HepG2 (cell line): ENCODE data around the gene POFUT1. TPM values are rescaled to one million over a fixed set of nuclear protein-coding genes. Genes with fewer than 3 reads are reported as not detected.

Experiments used
- HMG20A ChIP-seq: IDR thresholded peaks from 2 replicates; pipeline ENCODE4 v1.6.1; 2016; ENCODE audit warnings: borderline replicate concordance
- HNRNPLL ChIP-seq: fragments of 200-400 bp; formaldehyde crosslinking; IDR thresholded peaks from 2 replicates; pipeline ENCODE4 v1.6.1; 2017; ENCODE audit warnings: mild to moderate bottlenecking, low read depth, low read length; ENCODE audit not compliant: poor library complexity, severe bottlenecking
- MBD4 ChIP-seq: IDR thresholded peaks from 2 replicates; pipeline ENCODE4 v1.6.1; 2012; ENCODE audit warnings: low read length, inconsistent platforms, borderline replicate concordance
- MYPOP ChIP-seq: sonication (generic); formaldehyde crosslinking; IDR thresholded peaks from 2 replicates; pipeline ENCODE4 v1.8.1; 2023; ENCODE audit warnings: mild to moderate bottlenecking, moderate library complexity, missing genetic modification reagents
- NAIF1 ChIP-seq: sonication (generic); formaldehyde crosslinking; IDR thresholded peaks from 2 replicates; pipeline ENCODE4 v1.5.0; 2020; ENCODE audit warnings: mild to moderate bottlenecking, missing genetic modification reagents, borderline replicate concordance
- POLR2A ChIP-seq, 2 experiments: IDR thresholded peaks; 2 replicates each; pipeline ENCODE4 v1.6.1; 2011; ENCODE audit warnings: low read depth in 2 of 2, low read length in 2 of 2, mild to moderate bottlenecking in 1 of 2, moderate library complexity in 1 of 2; ENCODE audit not compliant: insufficient read depth in 1 of 2
- RCOR2 ChIP-seq: IDR thresholded peaks from 2 replicates; pipeline ENCODE4 v1.6.1; 2016; ENCODE audit warnings: missing biosample characterization, missing genetic modification reagents
- REPIN1 ChIP-seq: sonication (generic); formaldehyde crosslinking; IDR thresholded peaks from 2 replicates; pipeline ENCODE4 v1.8.0; 2022; ENCODE audit warnings: missing genetic modification reagents, low read depth, mild to moderate bottlenecking, borderline replicate concordance
- RFXAP ChIP-seq: sonication (generic); formaldehyde crosslinking; IDR thresholded peaks from 2 replicates; pipeline ENCODE4 v1.4.0; 2020; ENCODE audit warnings: missing genetic modification reagents, borderline replicate concordance
- SIX1 ChIP-seq: sonication (generic); formaldehyde crosslinking; IDR thresholded peaks from 2 replicates; pipeline ENCODE4 v1.4.0; 2020; ENCODE audit warnings: missing genetic modification reagents, borderline replicate concordance
- SP140L ChIP-seq: sonication (generic); formaldehyde crosslinking; IDR thresholded peaks from 2 replicates; pipeline ENCODE4 v1.4.0; 2020; ENCODE audit warnings: missing genetic modification reagents, borderline replicate concordance
- ZBTB3 ChIP-seq: sonication (generic); formaldehyde crosslinking; IDR thresholded peaks from 2 replicates; pipeline ENCODE4 v1.4.0; 2020; ENCODE audit warnings: low read depth, mild to moderate bottlenecking, moderate library complexity, missing genetic modification reagents, borderline replicate concordance
- ZBTB7A ChIP-seq: sonication (generic); formaldehyde crosslinking; IDR thresholded peaks from 2 replicates; pipeline ENCODE4 v1.8.0; 2022; ENCODE audit warnings: mild to moderate bottlenecking, missing genetic modification reagents
- ZFP36 ChIP-seq: fragments of 150-350 bp; IDR thresholded peaks from 2 replicates; pipeline ENCODE4 v1.6.1; 2018; ENCODE audit warnings: borderline replicate concordance, low read length, low read depth; ENCODE audit not compliant: partially characterized antibody
- ZHX2 ChIP-seq, 2 experiments: sonication (generic) in 1 of 2; formaldehyde crosslinking in 1 of 2; IDR thresholded peaks; 2 replicates each; pipeline versions ENCODE4 v1.6.1 to v1.9.0; 2014 to 2022; ENCODE audit warnings: antibody characterized with exemption in 1 of 2, borderline replicate concordance in 1 of 2, inconsistent platforms in 1 of 2, low read depth in 1 of 2, missing genetic modification reagents in 1 of 2
- ZNF10 ChIP-seq: sonication (generic); formaldehyde crosslinking; IDR thresholded peaks from 2 replicates; pipeline ENCODE4 v1.4.0; 2020; ENCODE audit warnings: mild to moderate bottlenecking, low read depth, missing genetic modification reagents, borderline replicate concordance
- ZNF30 ChIP-seq: sonication (generic); formaldehyde crosslinking; IDR thresholded peaks from 2 replicates; pipeline ENCODE4 v1.5.0; 2020; ENCODE audit warnings: mild to moderate bottlenecking, missing genetic modification reagents
- ZNF567 ChIP-seq: sonication (generic); formaldehyde crosslinking; IDR thresholded peaks from 2 replicates; pipeline ENCODE4 v1.8.1; 2023; ENCODE audit warnings: mild to moderate bottlenecking, missing genetic modification reagents, borderline replicate concordance
- ZSCAN30 ChIP-seq: sonication (generic); formaldehyde crosslinking; IDR thresholded peaks from 2 replicates; pipeline ENCODE4 v1.5.0; 2020; ENCODE audit warnings: mild to moderate bottlenecking, missing genetic modification reagents
- polyA plus RNA-seq, 8 experiments: library from polyadenylated mRNA; depleted of rRNA in 3 of 8; stranded (reverse) in 7 of 8; unstranded in 1 of 8; fragments of >200 nt; fragmentation: Illumina TruSeq in 4 of 8; extraction: Trizol in 4 of 8; gene quantifications; 2 replicates each; pipeline versions ENCODE4 v1.2.1 to v1.2.3, GENCODE V29; 2011 to 2016; ENCODE audit warnings: low read depth in 4 of 8, missing spikeins in 1 of 8, mixed read lengths in 1 of 8; ENCODE audit not compliant: insufficient read depth in 1 of 8
- total RNA-seq, 5 experiments: library from RNA; depleted of rRNA; stranded (reverse); fragments of >200 nt; fragmentation: Illumina TruSeq; extraction: Trizol; gene quantifications; 2 replicates each; pipeline ENCODE4 v1.2.3, GENCODE V29; 2016; ENCODE audit warnings: low read depth in 1 of 5
- TF ChIP-seq, protein P1 (sequence below): fragments of 450-650 bp; IDR thresholded peaks from 2 replicates; pipeline ENCODE4 v1.6.1; 2016

The POFUT1 gene
- total and polyA plus RNA-seq, 2 of the 13 experiments (the other 11 are each of a cell fraction or from before 2014, with no cell fraction given) = 35.5 to 58.3 TPM

- TF ChIP-seq NAIF1 (peak; percentile 50; the same call in 1 of the 2 replicates), ZBTB7A (CRISPR knock-in tag) (no peak), REPIN1 (CRISPR knock-in tag) (no peak), HNRNPLL (no peak), ZSCAN30 (CRISPR knock-in tag) (0 out of 2 replicates have a peak, but pooled peaks have one; percentile 86), SIX1 (CRISPR knock-in tag) (no peak), RFXAP (CRISPR knock-in tag) (no peak), MBD4 (no peak), SP140L (CRISPR knock-in tag) (no peak), MYPOP (CRISPR knock-in tag) (peak; percentile 5; the same call in 1 of the 2 replicates), ZNF10 (no peak), RCOR2 (CRISPR knock-in tag) (no peak), ZNF567 (CRISPR knock-in tag) (no peak), ZFP36 (no peak), POLR2A (IDR thresholded peaks at IDR 0.05; ENCODE audit: insufficient read depth in 1 of 2, low read depth in 2 of 2, low read length in 2 of 2) (no peak), ZHX2 (IDR thresholded peaks at IDR 0.05; ENCODE audit: low read depth) (no peak), ZHX2 (CRISPR knock-in tag; IDR thresholded peaks at IDR 0.05; ENCODE audit: borderline replicate concordance) (no peak; the same call in 1 of the 2 replicates), ZNF30 (0 out of 2 replicates have a peak, but pooled peaks have one; percentile 37), ZBTB3 (CRISPR knock-in tag) (peak; percentile 70; the same call in 1 of the 2 replicates), HMG20A (CRISPR knock-in tag) (no peak)
- TF ChIP-seq, protein P1, sequence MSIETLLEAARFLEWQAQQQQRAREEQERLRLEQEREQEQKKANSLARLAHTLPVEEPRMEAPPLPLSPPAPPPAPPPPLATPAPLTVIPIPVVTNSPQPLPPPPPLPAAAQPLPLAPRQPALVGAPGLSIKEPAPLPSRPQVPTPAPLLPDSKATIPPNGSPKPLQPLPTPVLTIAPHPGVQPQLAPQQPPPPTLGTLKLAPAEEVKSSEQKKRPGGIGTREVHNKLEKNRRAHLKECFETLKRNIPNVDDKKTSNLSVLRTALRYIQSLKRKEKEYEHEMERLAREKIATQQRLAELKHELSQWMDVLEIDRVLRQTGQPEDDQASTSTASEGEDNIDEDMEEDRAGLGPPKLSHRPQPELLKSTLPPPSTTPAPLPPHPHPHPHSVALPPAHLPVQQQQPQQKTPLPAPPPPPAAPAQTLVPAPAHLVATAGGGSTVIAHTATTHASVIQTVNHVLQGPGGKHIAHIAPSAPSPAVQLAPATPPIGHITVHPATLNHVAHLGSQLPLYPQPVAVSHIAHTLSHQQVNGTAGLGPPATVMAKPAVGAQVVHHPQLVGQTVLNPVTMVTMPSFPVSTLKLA = no peak
Measured at GRCh38 chr20:32206760-32207625, 687 bp upstream of the POFUT1 start (continued).
